NCI-H460 (cell line): ENCODE results near the gene IFT172. TPM values are rescaled to one million over a fixed set of nuclear protein-coding genes. Genes with fewer than 3 reads are reported as not detected.
A peak's percentile ranks its signal among the peaks of the same experiment; 100 is the strongest.
"Not testable (repeated sequence)": the region's sequence is repeated elsewhere in the genome, so short reads cannot be mapped to it uniquely, and the experiment has no call there.

Experiments used
- DNase-seq: peaks from one replicate; pipeline ENCODE4 v3.0.0-alpha.2; 2016; ENCODE audit warnings: low read depth; ENCODE audit errors: extremely low read depth
- polyA plus RNA-seq: library from polyadenylated mRNA; depleted of rRNA; stranded (reverse); fragments of >200 nt; gene quantifications from 2 replicates; pipeline ENCODE4 v1.2.3, GENCODE V29; 2014; cell fraction: nucleus; rRNA removed
- total RNA-seq: library from RNA; depleted of rRNA; stranded (reverse); fragments of >200 nt; shearing (Covaris generic); gene quantifications from 2 replicates; pipeline ENCODE4 v1.2.3, GENCODE V29; 2014; rRNA removed

The IFT172 gene, protein sequence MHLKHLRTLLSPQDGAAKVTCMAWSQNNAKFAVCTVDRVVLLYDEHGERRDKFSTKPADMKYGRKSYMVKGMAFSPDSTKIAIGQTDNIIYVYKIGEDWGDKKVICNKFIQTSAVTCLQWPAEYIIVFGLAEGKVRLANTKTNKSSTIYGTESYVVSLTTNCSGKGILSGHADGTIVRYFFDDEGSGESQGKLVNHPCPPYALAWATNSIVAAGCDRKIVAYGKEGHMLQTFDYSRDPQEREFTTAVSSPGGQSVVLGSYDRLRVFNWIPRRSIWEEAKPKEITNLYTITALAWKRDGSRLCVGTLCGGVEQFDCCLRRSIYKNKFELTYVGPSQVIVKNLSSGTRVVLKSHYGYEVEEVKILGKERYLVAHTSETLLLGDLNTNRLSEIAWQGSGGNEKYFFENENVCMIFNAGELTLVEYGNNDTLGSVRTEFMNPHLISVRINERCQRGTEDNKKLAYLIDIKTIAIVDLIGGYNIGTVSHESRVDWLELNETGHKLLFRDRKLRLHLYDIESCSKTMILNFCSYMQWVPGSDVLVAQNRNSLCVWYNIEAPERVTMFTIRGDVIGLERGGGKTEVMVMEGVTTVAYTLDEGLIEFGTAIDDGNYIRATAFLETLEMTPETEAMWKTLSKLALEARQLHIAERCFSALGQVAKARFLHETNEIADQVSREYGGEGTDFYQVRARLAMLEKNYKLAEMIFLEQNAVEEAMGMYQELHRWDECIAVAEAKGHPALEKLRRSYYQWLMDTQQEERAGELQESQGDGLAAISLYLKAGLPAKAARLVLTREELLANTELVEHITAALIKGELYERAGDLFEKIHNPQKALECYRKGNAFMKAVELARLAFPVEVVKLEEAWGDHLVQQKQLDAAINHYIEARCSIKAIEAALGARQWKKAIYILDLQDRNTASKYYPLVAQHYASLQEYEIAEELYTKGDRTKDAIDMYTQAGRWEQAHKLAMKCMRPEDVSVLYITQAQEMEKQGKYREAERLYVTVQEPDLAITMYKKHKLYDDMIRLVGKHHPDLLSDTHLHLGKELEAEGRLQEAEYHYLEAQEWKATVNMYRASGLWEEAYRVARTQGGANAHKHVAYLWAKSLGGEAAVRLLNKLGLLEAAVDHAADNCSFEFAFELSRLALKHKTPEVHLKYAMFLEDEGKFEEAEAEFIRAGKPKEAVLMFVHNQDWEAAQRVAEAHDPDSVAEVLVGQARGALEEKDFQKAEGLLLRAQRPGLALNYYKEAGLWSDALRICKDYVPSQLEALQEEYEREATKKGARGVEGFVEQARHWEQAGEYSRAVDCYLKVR (N-terminal part only)
- total RNA-seq: 13.9 and 20.2 TPM in 2 replicates
- polyA plus RNA-seq: 22.3 and 25.4 TPM in 2 replicates

GRCh38 chr2:27489498-27490397 lies at the start of gene IFT172:
Gene IFT172 (minus strand): TSS chr2:27489743. CDS start chr2:27489653, 90 bp downstream.
- peak; percentile 100 for DNase-seq

DNA sequence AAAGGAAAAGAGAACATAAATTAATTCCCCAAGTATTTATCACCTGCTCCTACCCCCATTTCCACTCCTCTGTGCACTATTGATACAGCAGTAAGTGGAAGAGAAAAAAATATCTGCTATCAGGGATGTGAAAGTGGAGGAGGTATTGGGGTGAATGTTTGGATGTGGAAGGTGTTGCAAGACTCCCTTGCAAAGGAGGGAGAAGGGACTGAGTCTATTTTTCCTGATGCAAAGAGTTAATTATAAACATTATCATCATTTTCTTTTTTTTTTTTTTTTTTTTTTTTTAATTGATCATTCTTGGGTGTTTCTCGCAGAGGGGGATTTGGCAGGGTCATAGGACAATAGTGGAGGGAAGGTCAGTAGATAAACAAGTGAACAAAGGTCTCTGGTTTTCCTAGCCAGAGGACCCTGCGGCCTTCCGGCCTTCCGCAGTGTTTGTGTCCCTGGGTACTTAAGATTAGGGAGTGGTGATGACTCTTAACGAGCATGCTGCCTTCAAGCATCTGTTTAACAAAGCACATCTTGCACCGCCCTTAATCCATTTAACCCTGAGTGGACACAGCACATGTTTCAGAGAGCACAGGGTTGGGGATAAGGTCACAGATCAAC lies 49.4 kb upstream of the IFT172 start:
- DNase-seq: not testable (repeated sequence)

- DNase-seq: no peak
These were observed 47.7 kb upstream of the IFT172 start for GRCh38 chr2:27537287-27537686.

DNA sequence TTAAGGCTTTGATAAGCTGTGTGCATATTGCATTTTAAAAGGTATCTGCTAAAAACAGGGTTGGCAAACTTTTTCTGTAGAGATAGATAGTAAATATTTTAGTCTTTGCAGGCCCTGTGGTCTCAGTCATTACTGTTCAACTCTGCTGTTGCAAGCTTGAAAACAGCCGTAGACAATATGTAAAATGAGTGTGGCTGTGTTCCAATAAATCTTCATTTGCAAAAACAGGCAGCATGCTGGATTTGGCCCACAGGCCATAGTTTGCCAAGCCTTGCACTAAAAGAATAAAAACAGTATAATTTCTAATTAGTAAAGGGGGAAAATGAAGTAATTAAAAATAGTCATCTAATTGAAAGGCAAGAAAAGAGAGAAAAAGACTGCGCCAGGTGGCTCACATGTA lies 42.4 kb upstream of the IFT172 start:
- DNase-seq: no peak

DNA sequence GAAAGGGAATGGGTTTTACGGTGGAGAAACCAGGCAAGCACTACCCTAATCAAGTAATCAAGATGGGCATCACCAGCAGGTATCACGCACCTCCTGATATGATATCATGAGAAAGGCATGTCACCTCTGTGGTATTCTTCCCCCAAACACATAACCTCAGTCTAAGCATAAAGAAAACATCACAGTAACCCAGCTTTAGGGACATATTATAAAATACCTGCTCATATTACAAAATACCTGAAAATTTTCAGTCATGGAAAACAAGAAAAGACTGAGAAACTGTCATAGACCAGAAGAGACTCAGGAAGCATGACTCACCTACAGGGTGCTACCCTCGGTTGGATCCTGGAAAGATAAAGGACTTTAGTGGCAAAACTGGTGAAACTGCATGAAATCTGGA lies 37.6 kb upstream of the IFT172 start:
- DNase-seq: no peak

- no peak for DNase-seq
These were observed 32.9 kb upstream of the IFT172 start for GRCh38 chr2:27522400-27522945.

DNA sequence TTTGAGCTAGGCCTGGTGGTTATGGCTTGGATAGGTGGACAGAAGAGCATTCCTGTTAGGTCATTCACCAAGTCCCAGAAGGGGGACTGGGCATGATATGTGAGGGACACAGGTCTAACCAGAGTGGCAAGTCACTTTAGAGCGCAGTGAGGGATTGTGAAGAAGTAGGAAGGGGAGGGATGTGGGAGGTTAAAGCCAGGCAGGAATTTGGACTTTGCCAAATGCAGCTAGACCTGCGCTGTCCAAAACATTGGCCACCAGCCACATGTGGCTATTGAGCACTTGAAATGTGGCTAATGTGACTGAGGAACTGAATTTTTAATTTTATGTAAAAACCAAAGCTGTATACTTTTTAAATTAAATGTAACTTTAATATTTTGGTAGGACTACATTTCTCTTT lies 30.8 kb upstream of the IFT172 start:
- no peak for DNase-seq

DNA sequence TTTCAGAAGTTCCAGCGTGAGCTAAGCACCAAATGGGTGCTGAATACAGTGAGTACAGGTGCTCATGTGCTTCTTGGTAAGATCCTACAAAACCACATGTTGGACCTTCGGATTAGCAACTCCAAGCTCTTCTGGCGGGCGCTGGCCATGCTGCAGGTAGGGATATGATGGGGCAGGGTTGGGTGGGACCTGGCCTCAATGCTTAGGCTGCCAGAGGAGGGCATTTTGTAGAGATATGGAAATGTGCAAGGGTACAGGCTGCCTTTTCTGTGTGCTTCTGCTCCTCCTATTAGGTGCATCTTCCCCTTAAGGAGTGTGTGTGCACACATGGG lies 29.2 kb upstream of the IFT172 start:
- no peak for DNase-seq

- DNase-seq: no peak
These were observed 28.7 kb upstream of the IFT172 start for GRCh38 chr2:27518113-27518781.

DNA sequence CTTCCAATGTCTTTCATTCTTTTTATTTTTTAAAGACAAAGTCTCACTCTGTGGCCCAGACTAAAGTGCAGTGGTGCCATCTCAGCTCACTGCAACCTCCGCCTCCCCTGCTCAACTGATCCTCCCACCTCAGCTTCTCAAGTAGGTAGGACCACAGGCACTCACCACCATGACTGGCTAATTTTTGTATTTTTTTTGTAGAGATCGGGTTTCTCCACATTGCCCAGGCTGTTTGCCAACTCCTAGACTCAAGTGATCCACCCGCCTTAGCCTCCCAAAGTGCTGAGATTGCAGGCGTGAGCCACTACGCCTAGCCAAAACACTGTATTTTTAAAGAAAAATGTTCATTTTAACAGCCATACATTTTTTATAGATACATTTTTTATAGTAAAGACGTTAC lies 19.8 kb upstream of the IFT172 start:
- DNase-seq: no peak

DNA sequence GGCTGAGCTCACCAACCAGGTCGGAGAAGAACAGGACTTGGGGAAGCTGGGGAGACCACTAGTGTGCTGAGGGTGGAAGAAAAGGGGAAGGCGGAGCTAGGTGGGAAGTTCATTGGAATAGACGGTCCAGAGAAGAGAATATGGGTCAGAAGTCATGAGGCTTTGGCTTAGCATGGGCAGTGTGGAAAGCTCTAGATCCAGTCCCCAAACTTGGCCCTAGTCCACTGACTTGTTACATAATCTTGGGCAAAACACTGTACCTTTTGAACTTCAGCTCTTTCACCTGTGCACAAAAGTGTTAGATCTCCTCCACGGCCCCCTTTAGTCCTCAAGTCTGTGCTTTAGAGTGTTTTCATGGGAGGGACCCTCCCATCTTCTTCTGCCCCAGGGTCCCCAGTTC lies 17.8 kb upstream of the IFT172 start:
- no peak for DNase-seq

GRCh38 chr2:27506587-27506986 lies 17.0 kb upstream of the IFT172 start:
- DNase-seq: no peak

- DNase-seq: no peak
These were observed 12.6 kb upstream of the IFT172 start for GRCh38 chr2:27502142-27502541.

- DNase-seq: no peak
These were observed 11.5 kb upstream of the IFT172 start for GRCh38 chr2:27501042-27501441.

GRCh38 chr2:27498975-27499374 lies 9.4 kb upstream of the IFT172 start:
- DNase-seq: no peak

- DNase-seq: no peak
These were observed 7.7 kb upstream of the IFT172 start for GRCh38 chr2:27497288-27497627.

GRCh38 chr2:27496357-27497287 lies 7.1 kb upstream of the IFT172 start, which contains the start of gene GCKR:
Gene GCKR (plus strand): TSS chr2:27496839. CDS start chr2:27496905, 66 bp downstream.
- no peak for DNase-seq
